ENCODE data around the gene NUCB2.
"Not testable (repeated sequence)": the region's sequence is repeated elsewhere in the genome, so short reads cannot be mapped to it uniquely, and the experiment has no call there.

NUCB2 gene

GRCh38 chr11:17276236-17277023 lies at the start of gene NUCB2:
Gene NUCB2 (plus strand): TSS chr11:17276739. CDS start chr11:17295324, 18,585 bp downstream.
- DNase-seq: peak; percentile 96

GRCh38 chr11:17228186-17228925 lies 48.2 kb upstream of the NUCB2 start:
- DNase-seq: not testable (repeated sequence)

- DNase-seq: no peak
Observed at GRCh38 chr11:17229481-17230152, 46.9 kb upstream of the NUCB2 start.

- peak; percentile 37 for DNase-seq
Observed at GRCh38 chr11:17230867-17231851, 45.4 kb upstream of the NUCB2 start.

- no peak for DNase-seq
Observed at GRCh38 chr11:17233101-17233500, 43.4 kb upstream of the NUCB2 start.

GRCh38 chr11:17238377-17238776 lies 38.2 kb upstream of the NUCB2 start:
- no peak for DNase-seq

GRCh38 chr11:17239927-17240326 lies 36.6 kb upstream of the NUCB2 start:
- DNase-seq: not testable (repeated sequence)

GRCh38 chr11:17240780-17241179 lies 35.8 kb upstream of the NUCB2 start:
- DNase-seq: no peak

GRCh38 chr11:17242954-17243353 lies 33.6 kb upstream of the NUCB2 start:
- DNase-seq: not testable (repeated sequence)

- no peak for DNase-seq
Observed at GRCh38 chr11:17244046-17244445, 32.5 kb upstream of the NUCB2 start.

GRCh38 chr11:17250561-17251350 lies 25.8 kb upstream of the NUCB2 start:
- DNase-seq: no peak

- no peak for DNase-seq
Observed at GRCh38 chr11:17252704-17253103, 23.8 kb upstream of the NUCB2 start.

GRCh38 chr11:17256512-17256911 lies 20.0 kb upstream of the NUCB2 start:
- no peak for DNase-seq

- no peak for DNase-seq
Observed at GRCh38 chr11:17257196-17257595, 19.3 kb upstream of the NUCB2 start.

GRCh38 chr11:17258670-17259069 lies 17.9 kb upstream of the NUCB2 start:
- DNase-seq: no peak

- no peak for DNase-seq
Observed at GRCh38 chr11:17259519-17259918, 17.0 kb upstream of the NUCB2 start.

- no peak for DNase-seq
Observed at GRCh38 chr11:17260020-17260419, 16.5 kb upstream of the NUCB2 start.

- DNase-seq: no peak
Observed at GRCh38 chr11:17263769-17264168, 12.8 kb upstream of the NUCB2 start.

GRCh38 chr11:17266781-17267180 lies 9.8 kb upstream of the NUCB2 start:
- no peak for DNase-seq

- DNase-seq: no peak
Observed at GRCh38 chr11:17267576-17267975, 9.0 kb upstream of the NUCB2 start.

- not testable (repeated sequence) for DNase-seq
Observed at GRCh38 chr11:17268500-17268899, 8.0 kb upstream of the NUCB2 start.

- no peak for DNase-seq
Observed at GRCh38 chr11:17268902-17269301, 7.6 kb upstream of the NUCB2 start.

All from CD4-positive, alpha-beta T cell treated with Interleukin-21 for 1 hour (primary cell).